PC-9 (cell line): ENCODE measurements around the gene SLC11A2.

Experiments used
- EZH2 ChIP-seq: fragments of 200-600 bp; sonication (generic); IDR thresholded peaks from 2 replicates; pipeline ENCODE4 v1.8.0; 2017; ENCODE audit warnings: antibody characterized with exemption, low read depth
- TF ChIP-seq, protein P1 (sequence below): fragments of 200-600 bp; sonication (generic); conservative IDR thresholded peaks from 2 replicates; pipeline ENCODE4 v1.6.1; 2017; ENCODE audit warnings: mixed run types, antibody characterized with exemption, mild to moderate bottlenecking, moderate library complexity

- TF ChIP-seq, protein P1, sequence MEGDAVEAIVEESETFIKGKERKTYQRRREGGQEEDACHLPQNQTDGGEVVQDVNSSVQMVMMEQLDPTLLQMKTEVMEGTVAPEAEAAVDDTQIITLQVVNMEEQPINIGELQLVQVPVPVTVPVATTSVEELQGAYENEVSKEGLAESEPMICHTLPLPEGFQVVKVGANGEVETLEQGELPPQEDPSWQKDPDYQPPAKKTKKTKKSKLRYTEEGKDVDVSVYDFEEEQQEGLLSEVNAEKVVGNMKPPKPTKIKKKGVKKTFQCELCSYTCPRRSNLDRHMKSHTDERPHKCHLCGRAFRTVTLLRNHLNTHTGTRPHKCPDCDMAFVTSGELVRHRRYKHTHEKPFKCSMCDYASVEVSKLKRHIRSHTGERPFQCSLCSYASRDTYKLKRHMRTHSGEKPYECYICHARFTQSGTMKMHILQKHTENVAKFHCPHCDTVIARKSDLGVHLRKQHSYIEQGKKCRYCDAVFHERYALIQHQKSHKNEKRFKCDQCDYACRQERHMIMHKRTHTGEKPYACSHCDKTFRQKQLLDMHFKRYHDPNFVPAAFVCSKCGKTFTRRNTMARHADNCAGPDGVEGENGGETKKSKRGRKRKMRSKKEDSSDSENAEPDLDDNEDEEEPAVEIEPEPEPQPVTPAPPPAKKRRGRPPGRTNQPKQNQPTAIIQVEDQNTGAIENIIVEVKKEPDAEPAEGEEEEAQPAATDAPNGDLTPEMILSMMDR, result no peak
- no peak for TF ChIP-seq EZH2
These were observed 17.1 kb downstream of the SLC11A2 start for GRCh38 chr12:51009056-51009440.
